ENCODE results near the gene ATP8B1. TPM values are rescaled to one million over a fixed set of nuclear protein-coding genes. Genes with fewer than 3 reads are reported as not detected.

ATP8B1 gene
- total RNA-seq, 1 experiment from 2014 or later, result 24.8 TPM

GRCh38 chr18:57813245-57813644, 10.1 kb upstream of the ATP8B1 start:
- Histone ChIP-seq H3K79me2 (ENCODE audit: low read length) (no peaks in the 10 kb centered on the region), H3K4me2 (ENCODE audit: low read length) (0 out of 2 replicates have a peak overlapping the region, but pooled peaks have one; percentile 6), H3K9me2 (replicated peaks; ENCODE audit: low read length) (no peaks in the 10 kb centered on the region), H3K27me3 (ENCODE audit: low read length) (no peaks in the 10 kb centered on the region), H3F3A (ENCODE audit: low read length, unreplicated experiment) (no peaks in the 10 kb centered on the region), H3K9me3 (ENCODE audit: low read length) (no peaks in the 10 kb centered on the region), H3K36me3 (ENCODE audit: low read depth, low read length) (no peaks in the 10 kb centered on the region), H3K4me1 (ENCODE audit: insufficient read depth, low read length) (peaks cover 28% of the 10 kb centered on the region), H3K4me3 (ENCODE audit: low read length) (no peak overlapping the region), H4K20me1 (ENCODE audit: low read length) (no peaks in the 10 kb centered on the region), H3K27ac (ENCODE audit: low read length) (no peak overlapping the region), H2AFZ (ENCODE audit: low read length) (no peak overlapping the region), H3K9ac (ENCODE audit: low read length) (no peak overlapping the region)
- DNase-seq, result peak; percentile 95
- TF ChIP-seq EZH2phosphoT487 (IDR thresholded peaks at IDR 0.05; ENCODE audit: borderline replicate concordance, low read length), result no peak
- no TSS peak for BruUV-seq (replicated peaks)
- ATAC-seq, result peak; percentile 97
- ChIA-PET CTCF (no interaction called here), POLR2A (ENCODE audit: unreplicated experiment) (no interaction called here)
- intact Hi-C loops (cut with micrococcal nuclease), result no loop called here

GRCh38 chr18:57812126-57812477, 9.0 kb upstream of the ATP8B1 start:
- H2AFZ ChIP-seq (ENCODE audit: low read length), result no peak overlapping the region
- H3K4me1 ChIP-seq (ENCODE audit: insufficient read depth, low read length), result peaks cover 40% of the 10 kb centered on the region
- DNase-seq (no peak), ATAC-seq (no peak)
- ChIA-PET POLR2A (ENCODE audit: unreplicated experiment) (no interaction called here), CTCF (no interaction called here)
- no peak overlapping the region for H3K4me2 ChIP-seq (ENCODE audit: low read length)
- BruUV-seq (replicated peaks), result no TSS peak
- no peaks in the 10 kb centered on the region for H4K20me1 ChIP-seq (ENCODE audit: low read length)
- peaks cover 4% of the 10 kb centered on the region for H3F3A ChIP-seq (ENCODE audit: low read length, unreplicated experiment)
- intact Hi-C loops (cut with micrococcal nuclease), result no loop called here
- no peak overlapping the region for H3K9ac ChIP-seq (ENCODE audit: low read length)
- H3K79me2 ChIP-seq (ENCODE audit: low read length), result no peaks in the 10 kb centered on the region
- H3K9me3 ChIP-seq (ENCODE audit: low read length), result no peaks in the 10 kb centered on the region
- no peaks in the 10 kb centered on the region for H3K36me3 ChIP-seq (ENCODE audit: low read depth, low read length)
- H3K9me2 ChIP-seq (replicated peaks; ENCODE audit: low read length), result no peaks in the 10 kb centered on the region
- H3K27me3 ChIP-seq (ENCODE audit: low read length), result no peaks in the 10 kb centered on the region
- no peak overlapping the region for H3K27ac ChIP-seq (ENCODE audit: low read length)
- TF ChIP-seq EZH2 (IDR thresholded peaks at IDR 0.05; ENCODE audit: low read length, unreplicated experiment), result no peak
- no peak for TF ChIP-seq EZH2phosphoT487 (IDR thresholded peaks at IDR 0.05; ENCODE audit: borderline replicate concordance, low read length)
- TF ChIP-seq CTCF (conservative IDR thresholded peaks at IDR 0.05; ENCODE audit: low read depth, low read length), result no peak
- H3K4me3 ChIP-seq (ENCODE audit: low read length), result no peak overlapping the region

GRCh38 chr18:57811477-57812125, 8.5 kb upstream of the ATP8B1 start:
- ATAC-seq (no peak), DNase-seq (peak; percentile 71)
- no peak for TF ChIP-seq EZH2 (IDR thresholded peaks at IDR 0.05; ENCODE audit: low read length, unreplicated experiment)
- TF ChIP-seq CTCF (conservative IDR thresholded peaks at IDR 0.05; ENCODE audit: low read depth, low read length), result no peak
- TF ChIP-seq EZH2phosphoT487 (IDR thresholded peaks at IDR 0.05; ENCODE audit: borderline replicate concordance, low read length), result no peak
- H2AFZ ChIP-seq (ENCODE audit: low read length), result no peak overlapping the region
- H3K9me3 ChIP-seq (ENCODE audit: low read length), result no peaks in the 10 kb centered on the region
- peaks cover 7% of the 10 kb centered on the region for H3F3A ChIP-seq (ENCODE audit: low read length, unreplicated experiment)
- POLR2A ChIA-PET (ENCODE audit: unreplicated experiment), result no interaction called here
- no peaks in the 10 kb centered on the region for H3K36me3 ChIP-seq (ENCODE audit: low read depth, low read length)
- H3K4me3 ChIP-seq (ENCODE audit: low read length), result no peak overlapping the region
- H3K27ac ChIP-seq (ENCODE audit: low read length), result no peak overlapping the region
- no peak overlapping the region for H3K9ac ChIP-seq (ENCODE audit: low read length)
- H4K20me1 ChIP-seq (ENCODE audit: low read length), result no peaks in the 10 kb centered on the region
- H3K4me1 ChIP-seq (ENCODE audit: insufficient read depth, low read length), result peaks cover 45% of the 10 kb centered on the region
- BruUV-seq (replicated peaks), result no TSS peak
- intact Hi-C loops (cut with micrococcal nuclease), result no loop called here
- CTCF ChIA-PET, result no interaction called here
- no peaks in the 10 kb centered on the region for H3K9me2 ChIP-seq (replicated peaks; ENCODE audit: low read length)
- no peak overlapping the region for H3K4me2 ChIP-seq (ENCODE audit: low read length)
- H3K27me3 ChIP-seq (ENCODE audit: low read length), result no peaks in the 10 kb centered on the region
- H3K79me2 ChIP-seq (ENCODE audit: low read length), result no peaks in the 10 kb centered on the region
